Glutamatergic neuron (in vitro differentiated cells): ENCODE measurements around the gene MR1. TPM values are rescaled to one million over a fixed set of nuclear protein-coding genes. Genes with fewer than 3 reads are reported as not detected.

Experiments
- DNase-seq: peaks from one replicate; pipeline ENCODE4 v3.0.0; 2022
- H3K27ac Mint-ChIP-seq: one replicate; pipeline ENCODE4 v1.8.0; 2020; ENCODE audit warnings: mild to moderate bottlenecking, mixed read lengths, inconsistent platforms; ENCODE audit not compliant: unreplicated experiment
- H3K27me3 Mint-ChIP-seq: one replicate; pipeline ENCODE4 v1.8.0; 2020; ENCODE audit warnings: mild to moderate bottlenecking, moderate library complexity, mixed read lengths, inconsistent platforms; ENCODE audit not compliant: unreplicated experiment
- H3K36me3 Mint-ChIP-seq: one replicate; pipeline ENCODE4 v1.8.0; 2020; ENCODE audit warnings: mild to moderate bottlenecking, mixed read lengths, inconsistent platforms; ENCODE audit not compliant: unreplicated experiment
- H3K4me1 Mint-ChIP-seq: one replicate; pipeline ENCODE4 v1.8.0; 2020; ENCODE audit warnings: mild to moderate bottlenecking, low read depth, mixed read lengths, inconsistent platforms; ENCODE audit not compliant: unreplicated experiment
- H3K4me3 Mint-ChIP-seq: one replicate; pipeline ENCODE4 v1.8.0; 2020; ENCODE audit warnings: mild to moderate bottlenecking, mixed read lengths, inconsistent platforms; ENCODE audit not compliant: unreplicated experiment
- H3K9me3 Mint-ChIP-seq: one replicate; pipeline ENCODE4 v1.8.0; 2020; ENCODE audit warnings: mild to moderate bottlenecking, moderate library complexity, mixed read lengths, inconsistent platforms; ENCODE audit not compliant: unreplicated experiment
- total RNA-seq: library from RNA; stranded (reverse); fragmentation: NEBNext Ultra II Directional; extraction: Animal tissue kit (Norgen Biotek cat#: 25700); gene quantifications from one replicate; pipeline ENCODE4 v1.2.1, GENCODE V29; 2021; ENCODE audit not compliant: unreplicated experiment
- TF ChIP-seq, protein P1 (sequence below): fragments of 200-600 bp; sonication (generic); IDR thresholded peaks from one replicate; pipeline ENCODE4 v1.5.0; 2021; ENCODE audit not compliant: partially characterized antibody, unreplicated experiment

The MR1 gene
- total RNA-seq, 1 donor from 2014 or later, result not detected

GRCh38 chr1:181092056-181092455 lies 58.3 kb downstream of the MR1 start:
- DNase-seq, result no peak
- Mint-ChIP-seq H3K27ac (no peak overlapping the region), H3K4me3 (peak overlapping the region; percentile 43), H3K27me3 (peaks cover 11% of the 10 kb centered on the region), H3K4me1 (peaks cover 35% of the 10 kb centered on the region), H3K36me3 (no peaks in the 10 kb centered on the region), H3K9me3 (peaks cover 7% of the 10 kb centered on the region)
- TF ChIP-seq, protein P1, sequence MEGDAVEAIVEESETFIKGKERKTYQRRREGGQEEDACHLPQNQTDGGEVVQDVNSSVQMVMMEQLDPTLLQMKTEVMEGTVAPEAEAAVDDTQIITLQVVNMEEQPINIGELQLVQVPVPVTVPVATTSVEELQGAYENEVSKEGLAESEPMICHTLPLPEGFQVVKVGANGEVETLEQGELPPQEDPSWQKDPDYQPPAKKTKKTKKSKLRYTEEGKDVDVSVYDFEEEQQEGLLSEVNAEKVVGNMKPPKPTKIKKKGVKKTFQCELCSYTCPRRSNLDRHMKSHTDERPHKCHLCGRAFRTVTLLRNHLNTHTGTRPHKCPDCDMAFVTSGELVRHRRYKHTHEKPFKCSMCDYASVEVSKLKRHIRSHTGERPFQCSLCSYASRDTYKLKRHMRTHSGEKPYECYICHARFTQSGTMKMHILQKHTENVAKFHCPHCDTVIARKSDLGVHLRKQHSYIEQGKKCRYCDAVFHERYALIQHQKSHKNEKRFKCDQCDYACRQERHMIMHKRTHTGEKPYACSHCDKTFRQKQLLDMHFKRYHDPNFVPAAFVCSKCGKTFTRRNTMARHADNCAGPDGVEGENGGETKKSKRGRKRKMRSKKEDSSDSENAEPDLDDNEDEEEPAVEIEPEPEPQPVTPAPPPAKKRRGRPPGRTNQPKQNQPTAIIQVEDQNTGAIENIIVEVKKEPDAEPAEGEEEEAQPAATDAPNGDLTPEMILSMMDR, result no peak

GRCh38 chr1:181092883-181093458 lies 59.2 kb downstream of the MR1 start:
- Mint-ChIP-seq H3K27me3 (peaks cover 13% of the 10 kb centered on the region), H3K27ac (no peak overlapping the region), H3K36me3 (no peaks in the 10 kb centered on the region), H3K9me3 (peaks cover 12% of the 10 kb centered on the region), H3K4me1 (peaks cover 44% of the 10 kb centered on the region), H3K4me3 (peak overlapping the region; percentile 10)
- no peak for DNase-seq
- TF ChIP-seq, protein P1, result no peak

DNA sequence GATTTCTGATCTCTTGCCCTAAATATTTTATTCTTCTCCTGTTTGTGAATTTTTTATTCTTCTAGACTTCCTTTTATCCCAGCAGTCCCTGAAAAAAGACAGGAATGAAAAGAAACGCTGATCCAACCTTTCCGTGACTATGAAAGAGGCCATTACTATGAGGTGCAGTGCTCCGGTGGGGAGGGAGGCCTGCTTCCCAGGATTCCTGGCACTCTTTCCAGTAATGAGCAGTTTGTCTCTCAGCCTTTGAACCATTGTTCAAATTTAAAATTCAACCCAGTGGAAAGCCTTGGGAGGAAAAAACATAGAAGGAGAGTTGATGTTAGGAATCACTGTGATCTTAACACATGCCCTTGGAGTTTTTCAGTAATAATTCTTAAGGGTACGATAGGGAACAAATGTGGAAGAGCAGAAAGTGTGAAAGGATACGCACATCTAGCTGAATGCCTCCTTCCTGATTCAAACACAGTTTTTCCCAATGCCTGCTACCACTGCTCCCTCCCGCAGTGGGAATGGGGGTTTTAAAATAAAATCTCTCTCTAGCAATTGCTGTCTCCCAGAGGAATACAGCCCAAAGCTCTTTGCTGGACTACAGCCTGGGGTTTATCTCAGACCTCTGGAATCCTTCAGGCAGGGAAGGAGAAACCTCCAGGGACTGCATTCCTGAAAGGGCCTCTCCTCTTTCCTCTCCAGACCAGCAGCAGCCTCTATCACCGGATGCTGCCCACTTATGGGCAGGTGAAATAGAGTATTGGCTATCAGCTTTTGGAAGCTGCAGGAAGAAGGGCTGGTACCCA lies 60.8 kb downstream of the MR1 start:
- TF ChIP-seq, protein P1, result no peak
- no peak for DNase-seq

DNA sequence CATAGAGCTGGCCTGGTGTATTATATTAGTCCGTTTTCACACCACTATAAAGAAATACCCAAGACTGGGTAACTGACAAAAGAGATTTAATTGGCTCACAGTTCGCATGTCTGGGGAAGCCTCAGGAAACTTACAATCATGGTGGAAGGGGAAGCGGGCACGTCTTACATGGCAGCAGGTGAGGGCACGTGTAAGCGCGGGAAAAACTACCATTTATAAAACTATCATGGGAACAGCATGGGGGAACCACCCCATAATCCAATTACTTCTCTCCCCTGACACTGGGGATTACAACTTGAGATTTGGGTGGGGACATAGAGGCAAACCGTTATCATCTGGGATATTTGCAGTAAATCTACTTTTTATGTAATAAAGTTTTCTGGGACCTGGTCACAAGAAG lies 61.5 kb downstream of the MR1 start:
- H3K9me3 Mint-ChIP-seq, result peaks cover 11% of the 10 kb centered on the region
- H3K4me1 Mint-ChIP-seq, result peaks cover 64% of the 10 kb centered on the region
- H3K27ac Mint-ChIP-seq, result no peak overlapping the region
- H3K27me3 Mint-ChIP-seq, result peaks cover 12% of the 10 kb centered on the region
- H3K4me3 Mint-ChIP-seq, result peak overlapping the region; percentile 43
- no peaks in the 10 kb centered on the region for H3K36me3 Mint-ChIP-seq
- DNase-seq, result no peak
- TF ChIP-seq, protein P1, result no peak

More for the DNA sequence above, 60.8 kb downstream of the MR1 start:
- Mint-ChIP-seq H3K4me3 (peak overlapping the region; percentile 47), H3K9me3 (peaks cover 15% of the 10 kb centered on the region), H3K27me3 (peaks cover 11% of the 10 kb centered on the region), H3K4me1 (peaks cover 59% of the 10 kb centered on the region), H3K36me3 (no peaks in the 10 kb centered on the region), H3K27ac (no peak overlapping the region)

GRCh38 chr1:181095763-181096184 lies 62.0 kb downstream of the MR1 start:
- TF ChIP-seq, protein P1, result no peak
- peak overlapping the region; percentile 53 for H3K4me3 Mint-ChIP-seq
- DNase-seq, result no peak
- H3K27me3 Mint-ChIP-seq, result peaks cover 14% of the 10 kb centered on the region
- peaks cover 2% of the 10 kb centered on the region for H3K36me3 Mint-ChIP-seq
- peak overlapping the region; percentile 50 for H3K27ac Mint-ChIP-seq
- peaks cover 11% of the 10 kb centered on the region for H3K9me3 Mint-ChIP-seq
- peaks cover 61% of the 10 kb centered on the region for H3K4me1 Mint-ChIP-seq
